Mammary epithelial cell (primary cell): ENCODE data around the gene CREB5.

Source experiments
- CTCF ChIP-seq, 2 donors: IDR thresholded peaks in 1 of 2; conservative IDR thresholded peaks in 1 of 2; 2 replicates each; pipeline ENCODE4 v1.5.1; 2011 to 2012; ENCODE audit warnings: inconsistent platforms in 2 of 2, low read length in 2 of 2, mild to moderate bottlenecking in 2 of 2, control low read depth in 1 of 2, low read depth in 1 of 2; ENCODE audit not compliant: insufficient read depth in 1 of 2; ENCODE audit errors: extremely low read depth in 1 of 2
- EZH2 ChIP-seq: IDR thresholded peaks from 2 replicates; pipeline ENCODE4 v1.6.1; 2012; ENCODE audit warnings: low read length, inconsistent platforms, borderline replicate concordance

DNA sequence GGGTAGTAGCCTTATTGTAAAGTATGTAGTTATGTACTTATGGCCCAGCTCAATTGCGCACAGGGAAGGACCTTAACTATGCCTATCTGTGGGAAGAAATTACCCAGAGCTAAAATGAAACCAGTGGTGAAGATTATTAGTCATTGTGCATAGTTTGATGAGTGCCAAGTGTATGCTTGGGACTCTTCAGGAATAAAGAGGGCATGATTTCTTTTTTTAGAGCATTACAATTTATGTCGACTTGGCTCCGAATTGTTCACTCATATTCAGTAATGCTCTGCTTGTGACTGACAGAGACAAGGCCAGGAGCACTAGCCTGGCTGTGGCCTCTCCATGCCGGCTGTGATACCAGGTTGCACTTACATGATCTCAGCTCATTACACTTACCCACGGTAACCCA is 276.3 kb downstream of the CREB5 start:
- TF ChIP-seq CTCF (conservative IDR thresholded peaks at IDR 0.05 in 1 of 2, IDR thresholded peaks at IDR 0.05 in 1 of 2; ENCODE audit: extremely low read depth in 1 of 2, insufficient read depth in 1 of 2, low read depth in 1 of 2, low read length in 2 of 2) (no peak), EZH2 (no peak)
